HG03097 (cell line): ENCODE data around the gene ZNF554.

Experiments
- ATAC-seq: cut with Tn5 transposase; IDR thresholded peaks from one replicate; pipeline ENCODE4 v1.9.1; 2021; ENCODE audit not compliant: unreplicated experiment, low FRiP score

Gene ZNF554

GRCh38 chr19:2819540-2820111 lies at the start of gene ZNF554:
TSS of gene ZNF554 (plus strand) at chr19:2819868. CDS start at chr19:2820072, 204 bp downstream.
- ATAC-seq: peak; percentile 89

- no peak for ATAC-seq
Observed at GRCh38 chr19:2770055-2771013, 49.3 kb upstream of the ZNF554 start.

- no peak for ATAC-seq
Observed at GRCh38 chr19:2771786-2772674, 47.6 kb upstream of the ZNF554 start.

GRCh38 chr19:2774083-2774679 lies 45.5 kb upstream of the ZNF554 start:
- ATAC-seq: no peak

- ATAC-seq: no peak
Observed at GRCh38 chr19:2774953-2775555, 44.6 kb upstream of the ZNF554 start.

GRCh38 chr19:2775556-2776430 lies 43.9 kb upstream of the ZNF554 start:
- ATAC-seq: no peak

- no peak for ATAC-seq
Observed at GRCh38 chr19:2777952-2778683, 41.5 kb upstream of the ZNF554 start.

- no peak for ATAC-seq
Observed at GRCh38 chr19:2779121-2779740, 40.4 kb upstream of the ZNF554 start.

GRCh38 chr19:2780284-2780683 lies 39.4 kb upstream of the ZNF554 start:
- ATAC-seq: no peak

- no peak for ATAC-seq
Observed at GRCh38 chr19:2782329-2782935, 37.2 kb upstream of the ZNF554 start.

GRCh38 chr19:2782936-2783780 lies 36.5 kb upstream of the ZNF554 start, which contains the start of gene SGTA:
TSS of gene SGTA (minus strand) at chr19:2783273. CDS start at chr19:2769068, 14,205 bp downstream.
- ATAC-seq: peak; percentile 72

- no peak for ATAC-seq
Observed at GRCh38 chr19:2783781-2784145, 35.9 kb upstream of the ZNF554 start.

GRCh38 chr19:2785244-2785997 lies 34.2 kb upstream of the ZNF554 start, which contains the start of gene THOP1:
TSS of gene THOP1 (plus strand) at chr19:2785503. CDS start at chr19:2785663, 160 bp downstream.
- peak; percentile 64 for ATAC-seq

- ATAC-seq: no peak
Observed at GRCh38 chr19:2787115-2787514, 32.6 kb upstream of the ZNF554 start.

GRCh38 chr19:2788237-2788636 lies 31.4 kb upstream of the ZNF554 start:
- no peak for ATAC-seq

GRCh38 chr19:2790194-2790556 lies 29.5 kb upstream of the ZNF554 start:
- no peak for ATAC-seq
